Rectal smooth muscle tissue (tissue), 1 donor: Measurements from ENCODE around the gene ADGRB3.

Experiments
- H3K27ac ChIP-seq: one replicate; pipeline ENCODE4 v1.7.0; 2013; ENCODE audit warnings: low read depth, low read length, inconsistent platforms
- H3K27me3 ChIP-seq: one replicate; pipeline ENCODE4 v1.7.0; 2013; ENCODE audit warnings: low read length; ENCODE audit not compliant: control insufficient read depth, insufficient read depth
- H3K36me3 ChIP-seq: one replicate; pipeline ENCODE4 v1.7.0; 2013; ENCODE audit warnings: low read length; ENCODE audit not compliant: control insufficient read depth, insufficient read depth
- H3K4me1 ChIP-seq: one replicate; pipeline ENCODE4 v1.7.0; 2013; ENCODE audit warnings: low read length; ENCODE audit not compliant: control insufficient read depth, insufficient read depth
- H3K4me3 ChIP-seq: one replicate; pipeline ENCODE4 v1.7.0; 2013; ENCODE audit warnings: low read length
- H3K9ac ChIP-seq: one replicate; pipeline ENCODE4 v1.7.0; 2013; ENCODE audit warnings: low read length

Gene ADGRB3

DNA sequence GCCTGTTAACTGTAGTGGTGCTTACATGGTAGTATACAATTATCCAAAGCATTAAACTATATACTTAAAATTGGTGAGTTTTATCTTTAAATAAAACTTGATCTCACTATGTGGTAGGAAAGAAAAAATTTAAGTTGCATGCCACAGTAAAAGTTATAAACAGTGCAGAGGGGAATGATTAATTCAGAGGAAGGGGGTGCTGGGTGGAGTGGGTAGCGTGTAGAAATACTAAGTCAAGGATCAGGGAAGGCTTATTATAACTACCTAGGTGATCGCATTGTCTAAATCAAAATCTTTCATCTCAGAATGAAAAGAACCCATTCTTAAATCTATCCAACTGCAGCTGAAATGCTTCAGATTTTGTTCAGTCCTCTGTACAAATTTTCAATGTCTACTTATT, 428.3 kb downstream of the ADGRB3 start:
- Histone ChIP-seq H3K27me3 (no peaks in the 10 kb centered on the region), H3K4me1 (no peaks in the 10 kb centered on the region), H3K9ac (no peak overlapping the region), H3K36me3 (no peaks in the 10 kb centered on the region), H3K27ac (no peak overlapping the region), H3K4me3 (no peak overlapping the region)

DNA sequence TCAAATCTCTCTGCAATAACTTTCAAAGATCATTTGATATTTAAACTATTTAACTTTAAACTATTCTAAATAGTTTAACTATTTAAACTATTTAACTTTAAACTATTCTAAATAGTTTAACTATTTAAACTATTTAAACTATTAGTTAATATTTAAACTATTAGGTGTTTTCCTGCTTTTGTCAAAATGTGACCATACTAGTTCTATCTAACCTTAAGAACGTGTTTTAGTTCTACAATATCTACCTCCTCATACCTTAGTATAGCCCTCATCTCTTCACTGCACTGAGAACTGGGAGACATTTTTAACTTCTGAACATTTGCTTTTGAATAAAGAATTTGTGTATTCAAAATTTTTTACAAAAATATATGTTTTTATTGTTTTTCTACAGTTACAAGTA, 429.1 kb downstream of the ADGRB3 start:
- no peak overlapping the region for H3K4me3 ChIP-seq
- H3K27ac ChIP-seq, result no peak overlapping the region
- no peak overlapping the region for H3K9ac ChIP-seq
- no peaks in the 10 kb centered on the region for H3K4me1 ChIP-seq
- H3K36me3 ChIP-seq, result no peaks in the 10 kb centered on the region
- H3K27me3 ChIP-seq, result no peaks in the 10 kb centered on the region

DNA sequence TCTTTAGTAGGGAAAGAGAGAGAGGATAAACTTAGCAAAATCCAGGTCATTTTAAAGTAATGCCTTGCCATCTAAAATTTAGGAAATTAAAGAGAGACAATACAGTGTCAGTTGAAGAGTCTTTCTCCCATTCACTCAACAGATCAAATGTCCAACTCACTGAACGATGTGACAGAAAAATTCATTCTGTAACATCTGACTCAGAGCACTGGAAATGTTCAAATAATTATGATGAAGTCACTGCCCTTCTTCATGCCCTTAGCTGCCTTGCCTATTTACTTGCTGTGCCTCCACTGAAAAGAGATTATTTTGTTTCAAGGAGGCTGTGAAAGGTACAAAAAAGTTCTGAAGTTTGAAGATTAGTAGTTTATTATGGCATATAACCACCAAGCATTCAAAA, 434.8 kb downstream of the ADGRB3 start:
- Histone ChIP-seq H3K27ac (no peak overlapping the region), H3K36me3 (no peaks in the 10 kb centered on the region), H3K27me3 (no peaks in the 10 kb centered on the region), H3K9ac (no peak overlapping the region), H3K4me3 (no peak overlapping the region), H3K4me1 (no peaks in the 10 kb centered on the region)

DNA sequence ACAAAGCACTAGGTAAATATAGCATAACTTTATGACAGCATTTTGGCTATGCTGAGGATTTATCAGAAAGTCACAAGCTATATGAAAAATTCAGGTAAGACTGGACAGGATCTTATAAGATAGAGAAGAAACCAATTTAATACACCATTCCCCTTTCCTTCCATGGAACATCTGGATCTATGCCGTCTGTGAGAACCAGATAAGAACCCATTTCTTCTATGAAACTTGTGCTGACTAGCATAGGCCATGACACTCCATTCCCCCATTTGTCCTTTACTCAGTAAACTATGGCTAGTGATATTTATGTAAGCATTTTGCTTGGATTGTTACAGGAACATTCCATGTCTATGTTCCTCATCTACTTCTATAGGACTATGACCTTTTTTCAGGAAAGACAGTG, 437.7 kb downstream of the ADGRB3 start:
- Histone ChIP-seq H3K36me3 (no peaks in the 10 kb centered on the region), H3K4me1 (no peaks in the 10 kb centered on the region), H3K27me3 (no peaks in the 10 kb centered on the region)

DNA sequence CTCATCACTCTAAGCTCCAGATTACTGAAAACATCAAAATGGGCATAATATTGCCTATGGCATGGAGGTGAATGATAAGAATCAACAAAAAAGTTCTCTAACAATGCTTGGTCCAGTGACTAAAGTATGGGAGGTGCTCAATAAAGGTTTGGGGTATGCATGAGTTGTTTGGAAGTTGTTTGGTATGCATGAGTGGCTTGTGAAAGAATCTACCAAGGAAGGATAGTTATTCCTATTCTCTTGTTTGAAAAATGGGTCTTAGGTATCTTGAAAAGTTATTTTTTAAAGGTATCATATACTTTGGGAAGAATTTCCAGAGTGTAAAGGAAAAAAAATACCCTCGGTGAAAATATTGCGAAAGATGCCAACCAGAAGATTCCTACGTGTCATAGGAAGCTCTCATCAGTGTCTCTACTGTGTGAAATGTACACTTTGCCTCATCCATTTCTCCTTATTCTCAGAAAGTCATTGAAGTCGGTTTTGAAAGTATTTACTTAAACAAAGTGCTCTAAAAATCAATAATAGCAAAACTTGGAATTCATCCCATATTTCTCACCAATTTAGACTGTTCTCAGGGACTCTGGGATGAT, 449.8 kb downstream of the ADGRB3 start:
- Histone ChIP-seq H3K4me3 (no peak overlapping the region), H3K4me1 (peaks cover 2% of the 10 kb centered on the region), H3K27me3 (no peaks in the 10 kb centered on the region), H3K9ac (no peak overlapping the region), H3K27ac (no peak overlapping the region), H3K36me3 (no peaks in the 10 kb centered on the region)

More for the DNA sequence above, 437.7 kb downstream of the ADGRB3 start:
- Histone ChIP-seq H3K9ac (no peak overlapping the region), H3K4me3 (no peak overlapping the region), H3K27ac (no peak overlapping the region)

DNA sequence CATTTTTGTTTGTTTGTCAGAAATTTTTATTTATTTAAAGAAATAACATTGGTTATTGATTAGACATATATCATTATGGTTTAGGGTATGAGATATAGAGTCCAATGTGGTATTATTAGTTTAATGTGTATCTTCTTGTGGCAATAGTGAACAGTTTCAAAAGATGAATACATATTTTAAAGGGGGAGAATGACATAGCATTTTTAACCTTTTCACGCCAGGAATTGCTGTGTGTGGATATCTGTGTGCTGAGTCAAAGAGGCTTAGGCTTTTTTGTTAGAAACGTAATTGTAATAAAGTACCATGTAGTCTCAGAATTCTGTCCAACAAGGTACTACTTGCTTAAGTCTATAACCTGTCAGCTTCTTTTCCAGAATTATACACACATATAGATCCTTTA, 451.6 kb downstream of the ADGRB3 start:
- Histone ChIP-seq H3K27ac (no peak overlapping the region), H3K27me3 (no peaks in the 10 kb centered on the region), H3K4me3 (no peak overlapping the region), H3K4me1 (peaks cover 2% of the 10 kb centered on the region), H3K9ac (no peak overlapping the region), H3K36me3 (no peaks in the 10 kb centered on the region)

DNA sequence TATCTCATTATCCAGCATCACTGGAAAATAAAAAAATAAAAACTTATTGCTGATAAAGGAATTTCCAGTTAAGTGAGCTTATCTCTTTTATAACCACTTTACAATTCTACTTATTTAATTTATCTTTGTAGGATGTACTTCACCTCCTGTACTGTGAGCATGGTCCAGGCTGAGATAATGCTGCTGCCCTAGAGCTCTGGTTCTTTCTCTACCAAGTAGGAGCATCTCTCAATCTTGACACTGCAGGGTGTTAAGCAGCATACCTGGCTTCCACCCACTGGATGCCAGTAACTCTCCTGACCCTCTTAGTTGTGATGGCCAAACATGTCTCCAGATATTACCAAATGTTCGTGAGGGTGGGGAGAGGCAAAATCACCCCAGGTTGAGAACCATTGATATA, 454.5 kb downstream of the ADGRB3 start:
- H3K9ac ChIP-seq, result no peak overlapping the region
- no peaks in the 10 kb centered on the region for H3K36me3 ChIP-seq
- H3K27ac ChIP-seq, result no peak overlapping the region
- H3K4me3 ChIP-seq, result no peak overlapping the region
- H3K27me3 ChIP-seq, result no peaks in the 10 kb centered on the region
- H3K4me1 ChIP-seq, result peaks cover 2% of the 10 kb centered on the region

DNA sequence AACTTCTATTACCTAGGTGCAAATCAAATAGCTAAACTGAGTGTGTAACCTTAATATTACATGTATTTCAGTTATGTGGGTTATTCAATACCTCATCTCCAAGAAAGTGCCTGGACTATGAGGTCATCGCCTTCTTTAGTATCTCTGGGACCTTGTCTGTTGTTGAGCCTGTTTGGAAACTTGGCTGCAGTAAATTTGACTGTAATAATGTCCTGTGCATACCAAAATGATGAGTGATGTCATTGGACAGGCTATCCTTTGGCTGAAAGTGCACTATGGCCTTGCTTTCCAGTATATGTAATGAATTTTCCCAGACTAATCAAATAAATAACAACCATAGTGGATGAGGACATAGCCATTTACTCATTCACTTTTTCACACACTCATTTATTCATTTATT, 455.1 kb downstream of the ADGRB3 start:
- Histone ChIP-seq H3K27me3 (no peaks in the 10 kb centered on the region), H3K36me3 (no peaks in the 10 kb centered on the region), H3K4me3 (no peak overlapping the region), H3K9ac (no peak overlapping the region), H3K4me1 (peaks cover 2% of the 10 kb centered on the region), H3K27ac (no peak overlapping the region)

DNA sequence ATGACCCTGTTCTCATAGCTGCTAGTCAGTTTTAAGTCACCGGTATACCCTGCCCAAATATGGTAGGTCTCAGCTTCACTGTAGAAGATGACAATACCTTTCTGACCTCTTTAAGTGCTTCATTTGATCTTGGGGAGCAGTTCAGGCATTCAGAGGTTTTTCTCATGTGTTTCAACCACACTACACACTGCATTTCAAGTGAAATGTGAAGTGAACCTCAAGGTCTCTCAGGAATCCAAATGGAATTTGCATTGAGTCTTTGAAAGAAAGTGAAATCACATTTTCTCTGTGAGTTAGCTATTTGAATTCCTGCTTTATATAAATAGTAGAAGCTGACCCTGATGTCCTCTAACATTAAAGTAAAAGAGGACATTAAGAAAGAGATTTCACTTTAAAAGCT, 461.6 kb downstream of the ADGRB3 start:
- H3K4me3 ChIP-seq, result no peak overlapping the region
- no peaks in the 10 kb centered on the region for H3K27me3 ChIP-seq
- H3K4me1 ChIP-seq, result no peaks in the 10 kb centered on the region
- H3K27ac ChIP-seq, result no peak overlapping the region
- H3K9ac ChIP-seq, result no peak overlapping the region
- H3K36me3 ChIP-seq, result no peaks in the 10 kb centered on the region

DNA sequence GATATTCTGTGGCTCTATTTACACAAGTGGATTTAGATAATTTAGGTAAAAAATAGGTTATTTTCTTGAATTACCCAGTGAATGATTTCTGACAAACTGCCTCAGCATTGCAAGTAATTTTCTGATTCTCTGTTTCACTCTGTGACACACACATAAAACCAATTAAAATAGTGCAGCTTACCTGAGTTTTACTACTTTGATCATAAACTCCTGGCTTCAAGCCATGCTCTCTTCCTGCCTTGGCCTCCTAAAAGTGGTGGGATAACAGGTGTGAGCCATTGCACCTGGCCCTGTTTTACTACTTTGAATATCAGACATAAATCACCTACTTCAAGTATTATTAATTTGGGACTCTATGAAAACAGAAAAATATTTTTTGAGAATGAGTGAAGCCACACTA, 462.9 kb downstream of the ADGRB3 start:
- Histone ChIP-seq H3K9ac (no peak overlapping the region), H3K4me1 (no peaks in the 10 kb centered on the region), H3K36me3 (no peaks in the 10 kb centered on the region), H3K27me3 (no peaks in the 10 kb centered on the region), H3K4me3 (no peak overlapping the region), H3K27ac (no peak overlapping the region)

DNA sequence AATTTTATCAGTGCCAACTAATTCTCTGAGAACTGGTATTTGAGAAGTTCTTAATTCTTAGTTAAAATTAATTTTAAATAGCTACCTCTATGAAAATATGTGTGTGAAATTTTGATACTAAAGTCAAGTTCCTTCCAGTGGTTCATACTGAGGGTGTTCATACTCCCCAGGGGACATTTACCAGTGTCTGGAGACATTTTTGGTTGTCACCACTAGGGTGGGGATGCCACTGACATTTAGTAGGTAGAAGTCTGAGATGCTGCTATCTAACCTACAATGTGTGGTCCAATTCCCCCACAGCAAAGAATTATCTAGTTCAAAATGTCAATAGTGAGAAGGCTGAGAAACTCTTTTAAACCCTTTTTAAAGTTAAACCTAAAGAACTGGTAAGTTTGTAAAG, 463.8 kb downstream of the ADGRB3 start:
- no peak overlapping the region for H3K4me3 ChIP-seq
- H3K27ac ChIP-seq, result no peak overlapping the region
- no peak overlapping the region for H3K9ac ChIP-seq
- no peaks in the 10 kb centered on the region for H3K36me3 ChIP-seq
- no peaks in the 10 kb centered on the region for H3K27me3 ChIP-seq
- H3K4me1 ChIP-seq, result no peaks in the 10 kb centered on the region

DNA sequence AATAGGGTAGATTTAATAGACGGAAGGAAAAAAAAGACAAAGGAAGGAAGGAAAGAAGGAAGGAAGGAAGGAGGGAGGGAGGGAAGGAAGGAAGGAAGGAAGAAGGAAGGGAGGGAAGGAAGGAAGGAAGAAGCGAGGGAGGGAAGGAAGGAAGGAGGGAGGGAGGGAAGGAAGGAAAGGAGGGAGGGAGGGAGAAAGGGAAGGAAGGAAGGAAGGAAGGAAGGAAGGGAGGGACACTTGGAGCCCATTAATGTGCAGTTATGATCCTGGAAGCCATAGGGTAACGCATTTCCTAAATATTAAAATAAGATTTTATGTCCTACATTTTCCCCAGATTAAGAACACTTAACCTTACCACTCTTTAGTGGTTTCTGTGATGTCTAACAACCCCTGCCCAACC, 465.7 kb downstream of the ADGRB3 start:
- Histone ChIP-seq H3K4me1 (no peaks in the 10 kb centered on the region), H3K27me3 (no peaks in the 10 kb centered on the region), H3K9ac (no peak overlapping the region), H3K27ac (no peak overlapping the region), H3K4me3 (no peak overlapping the region), H3K36me3 (no peaks in the 10 kb centered on the region)

DNA sequence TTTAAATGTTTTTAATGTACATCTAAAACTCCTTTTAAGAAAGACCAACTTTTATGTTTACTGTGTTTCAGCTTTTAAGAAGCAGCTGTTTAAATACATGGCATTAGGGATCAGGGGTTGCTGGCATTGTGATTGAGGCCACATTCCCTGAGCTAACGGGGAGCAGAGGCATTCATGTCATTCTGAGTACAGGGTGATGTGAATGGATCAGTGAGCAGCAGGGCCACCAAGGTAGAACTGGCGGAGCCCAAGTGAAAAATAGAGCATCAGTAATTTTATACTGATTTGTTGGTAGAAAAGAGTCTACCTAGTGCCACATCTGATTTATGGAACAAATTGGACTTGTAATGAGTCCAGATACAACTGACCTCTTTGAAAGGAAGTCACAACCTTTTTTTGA, 467.3 kb downstream of the ADGRB3 start:
- Histone ChIP-seq H3K27ac (no peak overlapping the region), H3K9ac (no peak overlapping the region), H3K27me3 (no peaks in the 10 kb centered on the region), H3K4me1 (no peaks in the 10 kb centered on the region), H3K36me3 (no peaks in the 10 kb centered on the region), H3K4me3 (no peak overlapping the region)
